Thyroid gland (tissue), 4 donors: ENCODE data around the gene CRTAC1. TPM values are rescaled to one million over a fixed set of nuclear protein-coding genes. Genes with fewer than 3 reads are reported as not detected.

Source experiments
- DNase-seq, 2 donors: peaks; one replicate each; pipeline ENCODE4 v3.0.0-alpha.2; 2019
- H3K27ac ChIP-seq, 3 donors: fragments of 200-600 bp; sonication (generic); 1 replicate in 2 of 3; 2 replicates in 1 of 3; pipeline ENCODE4 v1.5.1; 2016 to 2019; ENCODE audit warnings: mild to moderate bottlenecking in 1 of 3, moderate library complexity in 1 of 3
- H3K27me3 ChIP-seq: fragments of 200-600 bp; sonication (generic); one replicate; pipeline ENCODE4 v1.5.1; 2019
- H3K36me3 ChIP-seq, 2 donors: fragments of 200-600 bp; sonication (generic); one replicate each; pipeline ENCODE4 v1.5.1; 2016 to 2019
- H3K4me1 ChIP-seq, 2 donors: fragments of 200-600 bp; sonication (generic); one replicate each; pipeline ENCODE4 v1.5.1; 2017 to 2019
- H3K4me3 ChIP-seq, 3 donors: fragments of 200-600 bp; sonication (generic); replicated peaks in 1 of 3; 1 replicate in 2 of 3; 2 replicates in 1 of 3; pipeline ENCODE4 v1.5.1; 2016; ENCODE audit warnings: mild to moderate bottlenecking in 1 of 3
- H3K9me3 ChIP-seq: fragments of 200-600 bp; sonication (generic); one replicate; pipeline ENCODE4 v1.5.1; 2017
- POLR2A ChIP-seq, 2 donors: fragments of 450-650 bp; IDR thresholded peaks; one replicate each; pipeline ENCODE4 v1.6.1; 2017; ENCODE audit warnings: antibody characterized with exemption in 2 of 2, mild to moderate bottlenecking in 2 of 2, moderate library complexity in 1 of 2
- WGBS, 2 donors: methylation state at CpG; one replicate each; pipeline ENCODE4 v1.1.5; 2017; 5-methylcytosine and 5-hydroxymethylcytosine counted together
- intact Hi-C: fragments of 100-400 bp; cut with DNase I; formaldehyde crosslinking; loops from one replicate; pipeline ENCODE4 v1.15.1; 2023
- total RNA-seq, 4 donors: library from RNA; depleted of rRNA; stranded (reverse); fragments of >200 nt; gene quantifications; one replicate each; pipeline ENCODE4 v1.2.3, GENCODE V29; 2016
- TF ChIP-seq, protein P1 (sequence below), 6 experiments: fragments of 200-600 bp in 3 of 6; fragments of 450-650 bp in 3 of 6; sonication (generic) in 3 of 6; IDR thresholded peaks; one replicate each; pipeline ENCODE4 v1.5.1; 2016 to 2019; ENCODE audit warnings: antibody characterized with exemption in 6 of 6, mild to moderate bottlenecking in 2 of 6, inconsistent platforms in 1 of 6, moderate library complexity in 1 of 6

The CRTAC1 gene
- total RNA-seq, 4 donors from 2014 or later, result 2.6 to 7.3 (median 3.7) TPM

DNA sequence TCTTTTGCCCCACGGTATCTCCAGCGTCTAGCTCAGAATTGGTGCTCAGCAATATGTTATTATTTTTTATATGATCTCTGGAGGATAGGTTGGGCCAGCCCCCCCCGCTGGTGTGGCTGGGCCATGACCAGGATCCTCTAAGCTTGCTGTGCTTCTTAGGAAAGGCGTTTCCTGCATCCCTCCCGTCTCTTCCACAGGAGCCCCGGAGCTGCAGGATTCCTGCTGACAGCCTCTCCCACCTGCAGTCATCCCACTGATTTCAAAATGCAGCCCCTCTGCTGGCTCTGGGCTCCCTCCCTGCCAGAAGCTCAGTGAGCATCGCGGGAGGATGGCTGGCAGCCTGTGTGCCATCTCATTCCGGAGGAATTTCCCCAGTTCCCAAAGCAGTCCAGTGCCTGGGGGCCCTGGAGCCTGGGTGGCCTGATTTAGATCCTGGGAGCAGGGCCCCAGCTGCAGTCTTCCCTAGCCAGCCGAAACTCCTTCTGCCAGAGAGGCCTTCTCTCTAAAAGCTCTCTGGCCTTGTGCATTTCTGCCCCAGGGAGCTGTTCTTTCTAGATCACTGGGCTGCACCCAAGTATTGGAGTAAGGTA lies 202.6 kb downstream of the CRTAC1 start:
- no peaks in the 10 kb centered on the region for H3K9me3 ChIP-seq
- WGBS, 2 donors, result 29 to 35% methylated on average over 9 of the region's 10 CpGs

DNA sequence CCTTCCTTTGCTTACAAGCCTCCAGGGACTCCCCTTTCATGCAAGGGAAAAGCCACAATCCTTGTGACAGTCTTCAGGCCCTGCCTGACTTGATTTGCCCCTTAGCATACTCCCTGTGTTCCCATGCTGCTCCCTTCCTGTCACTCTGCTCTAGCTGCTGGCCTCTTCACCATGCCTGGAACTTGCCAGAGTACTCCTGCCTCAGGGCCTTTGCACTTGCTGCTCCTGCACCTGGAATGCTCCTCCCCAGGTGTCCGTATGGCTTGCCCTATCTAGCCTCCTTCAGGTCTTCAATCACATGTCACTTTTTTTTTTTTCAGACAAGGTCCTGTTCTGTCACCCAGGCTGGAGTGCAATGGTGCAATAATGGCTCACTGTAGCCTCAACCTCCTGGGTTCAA lies 203.5 kb downstream of the CRTAC1 start:
- 92 to 94% methylated on average over 1 of the region's 1 CpG for WGBS, 2 donors
- intact Hi-C loops, result no loop called here
- H3K4me1 ChIP-seq, result peaks cover 3 to 46% of the 10 kb centered on the region in 2 donors
- no peaks in the 10 kb centered on the region for H3K9me3 ChIP-seq
- no peak overlapping the region for H3K4me3 ChIP-seq
- TF ChIP-seq, protein P1, sequence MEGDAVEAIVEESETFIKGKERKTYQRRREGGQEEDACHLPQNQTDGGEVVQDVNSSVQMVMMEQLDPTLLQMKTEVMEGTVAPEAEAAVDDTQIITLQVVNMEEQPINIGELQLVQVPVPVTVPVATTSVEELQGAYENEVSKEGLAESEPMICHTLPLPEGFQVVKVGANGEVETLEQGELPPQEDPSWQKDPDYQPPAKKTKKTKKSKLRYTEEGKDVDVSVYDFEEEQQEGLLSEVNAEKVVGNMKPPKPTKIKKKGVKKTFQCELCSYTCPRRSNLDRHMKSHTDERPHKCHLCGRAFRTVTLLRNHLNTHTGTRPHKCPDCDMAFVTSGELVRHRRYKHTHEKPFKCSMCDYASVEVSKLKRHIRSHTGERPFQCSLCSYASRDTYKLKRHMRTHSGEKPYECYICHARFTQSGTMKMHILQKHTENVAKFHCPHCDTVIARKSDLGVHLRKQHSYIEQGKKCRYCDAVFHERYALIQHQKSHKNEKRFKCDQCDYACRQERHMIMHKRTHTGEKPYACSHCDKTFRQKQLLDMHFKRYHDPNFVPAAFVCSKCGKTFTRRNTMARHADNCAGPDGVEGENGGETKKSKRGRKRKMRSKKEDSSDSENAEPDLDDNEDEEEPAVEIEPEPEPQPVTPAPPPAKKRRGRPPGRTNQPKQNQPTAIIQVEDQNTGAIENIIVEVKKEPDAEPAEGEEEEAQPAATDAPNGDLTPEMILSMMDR (IDR thresholded peaks at IDR 0.05), result no peak
- TF ChIP-seq POLR2A (IDR thresholded peaks at IDR 0.05), result no peak
- DNase-seq, result no peak
- H3K27me3 ChIP-seq, result no peaks in the 10 kb centered on the region
- H3K27ac ChIP-seq, result no peak overlapping the region
- no peaks in the 10 kb centered on the region for H3K36me3 ChIP-seq

More for the DNA sequence above, 202.6 kb downstream of the CRTAC1 start:
- Histone ChIP-seq H3K36me3 (no peaks in the 10 kb centered on the region), H3K27ac (no peak overlapping the region), H3K4me1 (peaks cover 3 to 37% of the 10 kb centered on the region in 2 donors), H3K27me3 (no peaks in the 10 kb centered on the region), H3K4me3 (no peak overlapping the region)
- intact Hi-C loops, result no loop called here
- TF ChIP-seq, protein P1 (IDR thresholded peaks at IDR 0.05), result no peak
- TF ChIP-seq POLR2A (IDR thresholded peaks at IDR 0.05), result no peak
- peak; percentile 65 to 69 for DNase-seq

DNA sequence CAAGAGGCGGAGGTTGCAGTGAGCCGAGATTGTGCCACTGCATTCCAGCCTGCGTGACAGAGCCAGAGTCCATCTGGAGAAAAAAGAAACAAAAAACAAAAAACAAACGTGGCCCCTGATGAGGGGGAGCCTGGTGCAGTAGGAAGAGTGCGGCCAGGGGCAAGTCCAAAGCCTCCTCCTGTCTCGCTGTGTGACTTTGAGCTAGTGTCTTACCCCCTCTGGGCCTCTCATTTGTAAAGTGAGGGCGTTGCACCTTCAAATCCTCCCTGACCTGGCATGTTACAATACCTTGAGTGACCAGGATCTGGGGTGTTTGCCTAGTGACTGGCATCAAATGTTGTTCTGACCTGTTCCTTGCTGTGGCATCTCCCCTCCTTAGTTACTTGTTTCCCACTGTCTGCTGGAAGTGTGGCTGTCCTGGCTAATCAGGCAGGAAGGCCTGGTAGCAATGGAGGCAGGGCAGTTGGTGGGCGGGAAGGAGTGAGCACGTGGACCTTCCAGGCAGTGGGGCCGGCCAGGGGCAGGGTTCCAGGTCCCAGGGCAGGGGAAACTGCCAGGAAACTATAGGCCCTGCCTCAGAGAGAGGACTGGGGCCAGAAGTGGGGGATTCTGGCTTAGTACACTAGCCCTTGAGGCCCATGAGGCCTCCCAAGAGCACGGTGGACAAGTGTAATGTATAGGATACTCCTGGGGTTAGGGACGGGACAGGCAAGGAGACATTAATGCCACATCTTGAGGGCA lies 205.2 kb downstream of the CRTAC1 start:
- H3K4me1 ChIP-seq, result peaks cover 3 to 44% of the 10 kb centered on the region in 2 donors
- TF ChIP-seq, protein P1 (IDR thresholded peaks at IDR 0.05), result no peak
- TF ChIP-seq POLR2A (IDR thresholded peaks at IDR 0.05), result no peak
- H3K9me3 ChIP-seq, result no peaks in the 10 kb centered on the region
- no peak overlapping the region for H3K27ac ChIP-seq
- no peaks in the 10 kb centered on the region for H3K36me3 ChIP-seq
- intact Hi-C loops, result no loop called here
- 79 to 88% methylated on average over 12 of the region's 12 CpGs for WGBS, 2 donors
- no peak overlapping the region for H3K4me3 ChIP-seq
- no peaks in the 10 kb centered on the region for H3K27me3 ChIP-seq
- no peak for DNase-seq

DNA sequence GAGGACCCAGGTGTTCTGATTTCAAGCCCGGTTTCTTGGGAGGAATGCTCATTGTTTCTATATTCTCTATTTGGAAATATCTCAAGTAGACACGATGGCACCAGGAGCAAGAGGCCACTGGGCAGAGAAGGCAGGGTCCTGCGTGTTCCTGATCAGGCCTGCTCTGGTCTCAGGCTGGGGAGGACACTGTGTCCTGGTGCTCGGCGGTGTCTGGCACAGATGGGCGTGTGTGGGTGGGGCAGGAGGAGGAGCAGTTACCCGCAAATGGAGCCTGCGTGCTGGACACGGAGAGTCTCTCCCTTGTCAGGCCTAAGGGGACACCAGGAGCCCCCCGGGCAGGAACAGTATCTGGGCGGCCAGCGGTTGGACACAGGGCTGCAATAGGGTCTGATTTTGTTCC lies 206.7 kb downstream of the CRTAC1 start:
- DNase-seq, result peak in 1 of 2 donors; percentile 30
- peaks cover 2 to 38% of the 10 kb centered on the region in 2 donors for H3K4me1 ChIP-seq
- H3K36me3 ChIP-seq, result no peaks in the 10 kb centered on the region
- no peak overlapping the region for H3K27ac ChIP-seq
- 86 to 97% methylated on average over 6 to 12 of the region's 12 CpGs for WGBS, 2 donors
- H3K4me3 ChIP-seq, result no peak overlapping the region
- intact Hi-C loops, result no loop called here
- H3K27me3 ChIP-seq, result no peaks in the 10 kb centered on the region
- H3K9me3 ChIP-seq, result no peaks in the 10 kb centered on the region
- TF ChIP-seq POLR2A (IDR thresholded peaks at IDR 0.05), result no peak

DNA sequence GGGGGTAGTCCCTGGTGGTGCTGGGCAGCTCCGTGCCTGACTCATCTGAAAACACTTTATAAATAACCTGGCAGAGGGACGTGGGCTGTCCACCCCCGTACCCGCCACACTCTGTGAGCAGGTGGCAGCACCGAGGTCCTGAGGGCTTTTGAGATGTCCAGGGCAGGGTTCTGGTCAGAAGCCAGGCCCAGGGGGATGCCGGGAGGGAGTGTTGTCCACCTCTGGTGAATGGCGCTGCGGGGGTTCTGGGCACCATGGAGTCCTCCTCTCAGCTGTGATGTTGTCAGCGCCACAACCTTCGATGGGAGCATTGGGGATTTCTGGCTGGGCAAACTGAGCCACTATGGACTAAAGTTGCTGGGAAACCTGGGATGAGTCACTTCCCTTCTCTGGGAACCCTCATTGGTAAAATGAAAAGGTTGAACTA lies 208.1 kb downstream of the CRTAC1 start:
- Histone ChIP-seq H3K27me3 (no peaks in the 10 kb centered on the region), H3K27ac (peak overlapping the region in 1 of 3 donors; percentile 5), H3K4me3 (no peak overlapping the region), H3K36me3 (no peaks in the 10 kb centered on the region), H3K4me1 (peaks cover 12 to 34% of the 10 kb centered on the region in 2 donors), H3K9me3 (no peaks in the 10 kb centered on the region)
- no peak for TF ChIP-seq POLR2A (IDR thresholded peaks at IDR 0.05)
- TF ChIP-seq, protein P1 (IDR thresholded peaks at IDR 0.05), result no peak
- peak; percentile 71 to 86 for DNase-seq
- intact Hi-C loops, result no loop called here
- WGBS, 2 donors, result 33 to 35% methylated on average over 9 to 10 of the region's 10 CpGs
